Epithelial cell of proximal tubule (primary cell): ENCODE measurements around the gene ACTL9. TPM values are rescaled to one million over a fixed set of nuclear protein-coding genes. Genes with fewer than 3 reads are reported as not detected.
"Not testable (repeated sequence)": the region's sequence is repeated elsewhere in the genome, so short reads cannot be mapped to it uniquely, and the experiment has no call there.

Experiments used
- DNase-seq: peaks from one replicate; pipeline ENCODE4 v3.0.0-alpha.2; 2011; ENCODE audit warnings: low read depth
- H3K4me3 ChIP-seq: 2 replicates; pipeline ENCODE4 v1.5.1; 2011; ENCODE audit warnings: low read depth, mild to moderate bottlenecking, low read length
- CTCF ChIP-seq: conservative IDR thresholded peaks from 2 replicates; pipeline ENCODE4 v1.5.1; 2012; ENCODE audit warnings: low read depth, mild to moderate bottlenecking, low read length
- total RNA-seq: library from RNA; depleted of rRNA; stranded (reverse); fragments of >200 nt; gene quantifications from 2 replicates; pipeline ENCODE4 v1.2.3, GENCODE V29; 2015

ACTL9 gene
- not detected in 2 replicates for total RNA-seq

- no peak for TF ChIP-seq CTCF
- H3K4me3 ChIP-seq = no peak within 1 kb of the TSS
- no peak for DNase-seq
Measured at GRCh38 chr19:8698433-8699063, at the start of gene ACTL9. Gene ACTL9 (minus strand): TSS chr19:8698795. CDS start chr19:8698701, 94 bp downstream.

GRCh38 chr19:8739291-8740065 lies 40.9 kb upstream of the ACTL9 start:
- not testable (repeated sequence) for DNase-seq, H3K4me3 ChIP-seq

GRCh38 chr19:8738377-8738776 lies 39.8 kb upstream of the ACTL9 start:
- no peak for DNase-seq
- TF ChIP-seq CTCF = no peak

GRCh38 chr19:8731428-8732169 lies 33.0 kb upstream of the ACTL9 start:
- no peak overlapping the region for H3K4me3 ChIP-seq
- TF ChIP-seq CTCF = no peak
- no peak for DNase-seq

More at GRCh38 chr19:8738377-8738776, 39.8 kb upstream of the ACTL9 start:
- no peak overlapping the region for H3K4me3 ChIP-seq

GRCh38 chr19:8724276-8724675 lies 25.7 kb upstream of the ACTL9 start:
- H3K4me3 ChIP-seq = no peak overlapping the region
- TF ChIP-seq CTCF = no peak

GRCh38 chr19:8722032-8722431 lies 23.4 kb upstream of the ACTL9 start:
- DNase-seq = no peak
- TF ChIP-seq CTCF = no peak
- no peak overlapping the region for H3K4me3 ChIP-seq

More at GRCh38 chr19:8724276-8724675, 25.7 kb upstream of the ACTL9 start:
- no peak for DNase-seq

GRCh38 chr19:8721334-8721733 lies 22.7 kb upstream of the ACTL9 start, which contains the start of gene OR2Z1:
Gene OR2Z1 (plus strand): TSS chr19:8721634. CDS start chr19:8731029, 9,395 bp downstream.
- H3K4me3 ChIP-seq = no peak within 1 kb of the TSS
- no peak for TF ChIP-seq CTCF

GRCh38 chr19:8710337-8710736 lies 11.7 kb upstream of the ACTL9 start:
- not testable (repeated sequence) for DNase-seq

More at GRCh38 chr19:8721334-8721733, 22.7 kb upstream of the ACTL9 start, which contains the start of gene OR2Z1:
- no peak for DNase-seq

More at GRCh38 chr19:8710337-8710736, 11.7 kb upstream of the ACTL9 start:
- H3K4me3 ChIP-seq = not testable (repeated sequence)
